GM19463 (cell line): ENCODE measurements around the gene CACNA2D1.
"Not testable (repeated sequence)": the region's sequence is repeated elsewhere in the genome, so short reads cannot be mapped to it uniquely, and the experiment has no call there.

Experiments
- ATAC-seq: cut with Tn5 transposase; IDR thresholded peaks from one replicate; pipeline ENCODE4 v1.9.1; 2021; ENCODE audit warnings: mild to moderate bottlenecking, moderate library complexity; ENCODE audit not compliant: unreplicated experiment

CACNA2D1 gene

DNA sequence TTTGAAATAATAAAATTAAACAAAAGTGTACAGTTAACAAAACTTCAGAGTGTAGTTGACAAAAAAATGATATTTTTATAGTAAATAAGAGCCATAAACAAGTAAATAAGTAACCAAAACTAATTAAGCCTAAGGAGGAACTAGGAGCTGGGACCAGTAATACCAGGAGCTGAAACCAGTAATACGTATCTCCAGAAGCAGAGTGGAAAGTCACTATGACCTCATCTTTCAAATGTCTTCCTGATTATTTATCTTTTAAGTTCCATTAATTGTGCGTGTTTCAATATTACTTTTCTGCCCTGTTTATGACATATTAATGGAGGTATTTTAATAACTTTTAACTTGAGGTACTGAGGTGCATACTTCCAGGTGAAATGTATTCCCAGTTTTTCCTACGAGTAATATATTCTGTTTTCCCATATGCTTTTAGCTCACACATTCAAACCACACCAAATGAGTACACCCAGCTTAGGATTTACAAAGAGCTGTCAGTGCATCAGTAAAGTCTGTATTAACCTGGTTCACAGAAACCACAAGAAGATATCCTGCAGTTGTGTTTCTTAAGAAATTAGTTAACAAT is 390.0 kb downstream of the CACNA2D1 start:
- ATAC-seq = no peak

GRCh38 chr7:82051601-82052000 is 392.0 kb downstream of the CACNA2D1 start:
- ATAC-seq = no peak

- ATAC-seq = no peak
These were observed 392.8 kb downstream of the CACNA2D1 start for GRCh38 chr7:82050792-82051191.

DNA sequence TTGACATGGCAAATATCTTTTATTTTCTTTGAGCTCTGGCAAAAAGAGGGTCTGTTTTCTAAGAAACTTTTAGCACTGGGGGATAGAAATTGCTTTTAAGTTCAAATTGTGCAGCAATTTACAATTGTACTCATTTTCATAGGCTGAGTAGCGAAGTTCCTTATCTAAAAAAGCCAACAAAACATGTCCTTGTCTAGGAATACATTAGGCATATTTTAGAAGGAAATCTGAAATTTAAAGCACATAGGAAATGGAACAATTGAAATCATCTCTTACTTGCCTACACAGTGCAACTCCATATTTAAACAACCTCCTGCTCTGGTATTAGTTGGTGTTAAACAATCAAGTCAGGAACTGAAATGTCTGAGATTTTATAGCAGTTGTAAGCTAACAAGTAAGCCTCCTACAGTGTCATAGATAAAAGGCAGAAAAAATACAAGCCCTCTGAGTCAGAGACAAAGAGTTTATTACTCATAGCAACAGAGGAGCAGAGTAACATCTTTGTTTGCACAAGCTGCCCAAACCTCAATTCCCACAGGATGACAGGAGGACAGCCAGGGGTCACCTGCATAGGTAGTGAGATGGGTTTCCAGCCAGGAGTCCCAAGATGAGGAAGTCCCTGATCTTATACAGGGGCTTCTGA is 393.6 kb downstream of the CACNA2D1 start:
- ATAC-seq = peak; percentile 37

DNA sequence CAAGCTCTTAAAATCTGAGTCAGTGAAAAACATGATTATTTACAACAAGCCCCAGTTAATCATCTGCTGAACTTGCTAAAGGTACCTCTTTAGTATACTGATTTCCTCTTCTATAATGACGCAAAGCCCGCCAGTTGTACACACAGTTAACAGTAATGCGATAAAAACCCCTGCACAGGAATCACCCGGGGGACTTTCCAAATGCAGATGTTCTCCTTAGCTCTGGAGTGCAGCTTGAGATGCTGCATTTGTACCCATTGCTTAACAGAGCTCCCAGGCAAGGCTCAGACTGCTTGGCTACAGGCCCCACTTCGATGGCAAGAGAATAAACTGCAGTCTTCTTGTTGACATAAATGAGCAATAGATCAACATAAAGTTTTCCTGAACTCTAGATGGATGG is 394.1 kb downstream of the CACNA2D1 start:
- peak; percentile 72 for ATAC-seq

- peak; percentile 42 for ATAC-seq
These were observed 399.0 kb downstream of the CACNA2D1 start for GRCh38 chr7:82044497-82045080.

DNA sequence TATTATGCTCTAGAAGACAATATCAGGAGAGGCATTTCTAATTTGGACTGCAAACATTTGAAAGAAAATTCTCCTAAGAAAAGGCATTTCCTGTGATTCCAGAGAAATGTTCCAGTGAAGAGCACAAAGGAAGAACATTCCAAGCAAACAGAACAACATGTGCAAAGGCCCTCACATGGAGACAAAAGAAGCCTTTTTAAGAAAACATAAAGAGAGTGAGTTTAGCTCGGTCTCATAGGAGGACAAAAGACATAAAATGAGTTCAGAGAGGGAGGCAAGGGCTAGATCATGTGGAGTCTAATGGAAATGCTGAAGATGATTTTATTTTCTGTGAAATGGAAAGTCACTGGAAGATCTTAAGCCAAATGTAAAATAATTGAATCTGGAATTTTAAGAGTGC is 404.0 kb downstream of the CACNA2D1 start:
- no peak for ATAC-seq

DNA sequence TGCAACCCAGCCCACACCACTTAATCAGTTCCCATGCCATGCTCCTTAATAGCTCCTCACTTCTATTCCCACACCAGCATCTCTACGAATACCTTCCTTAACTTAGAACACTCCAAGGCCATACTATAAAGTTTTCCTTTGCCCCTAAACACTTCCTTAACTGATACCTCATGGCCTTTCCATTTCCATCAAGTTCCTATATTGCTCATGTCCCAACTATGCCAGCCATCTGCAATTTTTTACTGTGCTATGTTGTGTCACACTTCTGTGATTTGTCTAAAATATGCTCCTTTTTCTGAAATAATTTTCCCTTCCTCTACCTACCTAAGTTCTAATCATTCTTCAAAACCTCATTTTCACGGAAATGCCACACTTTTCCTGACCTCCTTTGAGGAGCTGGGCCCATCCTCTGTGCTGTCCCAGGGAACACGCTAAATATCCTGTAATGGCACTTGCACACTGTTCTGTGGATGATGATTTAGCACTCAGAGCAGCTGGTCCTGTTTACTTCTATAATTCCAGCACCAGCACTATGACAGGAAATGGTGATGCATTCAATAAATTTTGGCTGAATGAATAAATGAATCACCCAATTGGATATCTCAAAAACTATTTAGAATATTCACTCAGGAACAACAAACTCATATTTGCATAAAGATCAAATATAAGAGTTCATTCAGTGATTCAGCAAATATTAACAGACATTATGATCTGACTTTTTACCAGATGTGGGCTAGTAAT is 407.3 kb downstream of the CACNA2D1 start:
- no peak for ATAC-seq

DNA sequence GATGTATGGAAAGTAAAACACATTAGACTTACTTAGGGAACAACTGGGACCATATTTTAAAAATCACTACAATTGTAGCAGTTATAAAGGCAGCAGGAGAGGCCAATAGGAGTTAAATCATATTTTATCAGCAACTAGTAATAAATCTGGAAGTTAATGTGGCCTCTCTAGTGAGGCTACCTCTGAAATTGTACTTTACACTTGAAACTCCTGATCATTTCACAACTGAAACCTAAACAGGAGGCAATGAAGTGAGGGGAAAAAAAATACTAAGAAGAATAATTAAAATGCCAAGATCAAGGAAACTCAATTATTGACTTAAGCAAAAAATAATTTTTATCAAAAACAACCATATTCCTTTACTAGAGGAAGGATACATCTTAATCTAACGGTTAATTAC is 408.1 kb downstream of the CACNA2D1 start:
- ATAC-seq = no peak

DNA sequence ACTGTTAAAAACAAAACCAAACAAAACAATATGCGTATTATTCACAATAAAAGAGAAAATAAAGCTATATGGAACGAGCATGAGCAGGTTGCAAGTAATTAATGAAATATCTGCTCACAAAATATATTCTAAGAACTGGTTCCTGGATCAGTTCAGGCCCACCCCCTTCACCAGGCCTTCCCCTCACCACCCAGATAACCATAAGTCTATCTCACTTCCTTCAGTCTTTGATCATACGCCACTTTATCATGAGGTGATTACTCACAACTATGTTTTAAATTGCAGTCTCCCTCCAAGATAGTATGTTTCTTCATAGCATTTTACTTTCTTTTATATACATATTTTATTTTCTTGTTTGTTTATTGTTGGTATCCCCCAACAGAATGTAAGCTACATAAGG is 410.7 kb downstream of the CACNA2D1 start:
- ATAC-seq = no peak

DNA sequence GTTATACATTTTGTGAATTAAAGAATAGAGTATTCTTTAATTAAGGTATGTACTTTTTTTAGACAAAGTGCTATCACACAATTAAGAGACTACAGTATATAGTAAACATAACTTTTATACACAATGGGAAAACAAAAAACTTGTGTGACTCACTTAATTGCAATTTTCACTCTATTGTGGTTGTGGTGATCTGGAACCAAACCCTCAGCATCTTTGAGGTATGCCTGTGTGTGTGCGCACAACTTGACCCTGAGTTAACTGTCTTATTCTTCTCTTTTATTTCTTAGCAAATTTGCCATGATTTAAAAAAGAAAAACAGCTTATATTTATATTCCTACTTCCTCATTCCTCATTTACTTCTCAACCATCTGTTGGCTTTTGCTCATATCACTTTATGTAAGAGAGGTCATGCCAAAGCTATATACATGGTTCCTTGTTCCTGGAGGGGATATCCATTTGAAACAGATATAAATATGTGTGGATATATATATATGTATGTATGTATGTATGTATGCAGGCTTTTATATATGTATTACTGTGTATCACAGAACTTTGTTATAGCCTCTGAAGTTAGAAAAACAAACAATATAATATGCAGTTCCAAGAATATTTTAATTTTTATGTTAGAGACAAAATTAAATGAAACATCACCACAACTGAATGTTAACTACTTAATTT is 414.2 kb downstream of the CACNA2D1 start:
- ATAC-seq = no peak

- ATAC-seq = no peak
These were observed 415.5 kb downstream of the CACNA2D1 start for GRCh38 chr7:82028097-82028496.

DNA sequence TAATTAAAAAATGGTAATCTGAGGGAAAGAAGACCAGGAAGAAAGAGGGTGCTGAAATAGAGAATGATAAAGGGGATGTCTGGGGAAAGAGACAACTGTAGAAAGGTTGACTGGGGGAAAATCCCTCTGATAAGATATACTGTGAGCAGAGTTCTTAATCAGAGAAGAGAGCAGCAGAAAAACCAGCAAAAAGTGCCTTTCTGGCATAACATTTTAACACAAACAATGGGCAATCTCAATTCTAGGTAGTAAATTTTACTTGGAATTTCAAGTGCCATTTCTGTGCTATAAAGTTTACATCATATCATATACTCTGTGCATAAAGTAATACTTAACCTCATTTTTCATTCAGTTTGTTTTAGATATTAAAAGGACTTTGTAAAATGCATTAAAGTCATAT is 421.9 kb downstream of the CACNA2D1 start:
- no peak for ATAC-seq

DNA sequence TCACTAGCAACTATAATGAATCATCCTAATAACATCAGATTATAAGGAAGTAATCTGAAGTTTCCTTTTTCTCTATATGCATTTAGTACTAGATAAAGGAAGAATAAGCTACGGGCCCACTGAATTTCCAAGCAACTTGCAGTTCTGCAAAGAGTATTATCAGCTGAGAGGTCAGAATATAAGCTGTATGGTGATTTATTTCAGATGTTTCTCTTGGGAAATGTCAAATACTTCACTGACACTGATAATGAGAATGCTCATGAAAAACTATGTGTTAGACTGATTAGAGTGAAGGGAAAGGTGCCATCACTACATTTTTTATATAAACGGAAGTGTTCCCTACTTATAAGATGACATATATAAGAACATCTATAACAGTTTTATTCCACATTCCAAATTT is 422.5 kb downstream of the CACNA2D1 start:
- ATAC-seq = no peak

DNA sequence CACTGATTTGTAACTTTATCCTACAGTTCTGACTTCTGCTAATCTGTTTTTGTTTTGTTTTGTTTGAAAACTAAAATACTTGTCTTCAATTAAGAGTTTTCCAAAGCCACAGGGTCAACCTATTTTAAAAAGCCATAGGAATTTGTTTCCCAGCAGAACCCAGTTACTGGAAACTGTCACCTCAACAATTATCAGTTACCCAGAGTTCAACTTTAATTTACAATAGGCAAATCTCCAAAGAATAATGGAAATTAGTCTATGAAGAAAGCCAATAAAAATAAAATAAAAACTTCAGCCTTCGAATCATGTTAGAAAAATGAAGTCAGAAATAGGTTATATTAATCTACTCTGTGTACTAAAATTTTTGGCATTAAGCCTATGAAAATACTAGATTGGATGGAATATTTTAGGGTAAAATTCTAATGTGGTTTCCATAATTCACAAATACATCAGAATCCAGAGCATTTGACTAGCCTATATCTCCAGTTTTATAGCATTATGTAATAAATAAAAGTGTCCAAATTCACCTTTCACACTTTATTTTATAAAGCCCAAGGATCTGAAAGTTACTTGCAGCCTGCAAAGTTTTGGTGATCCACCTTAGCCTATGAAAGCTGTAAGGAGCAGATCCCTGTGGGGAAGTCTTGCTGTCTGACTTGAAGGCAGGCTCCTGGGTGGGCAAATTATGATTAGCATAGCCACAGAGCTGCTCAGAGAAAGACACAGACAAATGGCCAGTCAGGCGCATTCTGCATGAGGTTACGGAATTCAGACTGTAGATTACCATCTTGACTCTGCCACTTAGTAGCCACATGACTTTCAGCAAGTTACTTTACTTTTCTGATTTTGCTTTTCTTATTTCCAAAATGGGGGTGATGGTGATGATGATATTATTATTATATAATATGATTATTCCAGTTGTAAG is 423.8 kb downstream of the CACNA2D1 start:
- ATAC-seq = no peak

DNA sequence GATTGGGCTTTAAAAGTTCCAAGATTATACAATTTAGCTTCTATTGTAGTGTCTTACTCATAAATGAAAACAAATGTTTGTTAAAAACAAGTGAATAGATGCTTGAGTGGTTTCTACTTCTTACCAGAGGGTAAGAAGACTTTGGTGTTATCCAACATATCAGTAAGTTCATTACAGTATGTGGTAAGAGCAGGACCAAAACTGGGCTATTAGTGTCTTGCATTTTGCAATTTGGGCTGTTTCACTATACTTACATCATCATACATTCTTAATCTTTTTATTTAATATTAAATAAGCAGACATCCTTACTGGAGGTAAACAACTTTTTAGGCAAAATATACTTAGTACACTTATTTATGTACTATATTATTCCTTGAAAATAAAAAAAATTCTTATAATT is 425.4 kb downstream of the CACNA2D1 start:
- no peak for ATAC-seq

DNA sequence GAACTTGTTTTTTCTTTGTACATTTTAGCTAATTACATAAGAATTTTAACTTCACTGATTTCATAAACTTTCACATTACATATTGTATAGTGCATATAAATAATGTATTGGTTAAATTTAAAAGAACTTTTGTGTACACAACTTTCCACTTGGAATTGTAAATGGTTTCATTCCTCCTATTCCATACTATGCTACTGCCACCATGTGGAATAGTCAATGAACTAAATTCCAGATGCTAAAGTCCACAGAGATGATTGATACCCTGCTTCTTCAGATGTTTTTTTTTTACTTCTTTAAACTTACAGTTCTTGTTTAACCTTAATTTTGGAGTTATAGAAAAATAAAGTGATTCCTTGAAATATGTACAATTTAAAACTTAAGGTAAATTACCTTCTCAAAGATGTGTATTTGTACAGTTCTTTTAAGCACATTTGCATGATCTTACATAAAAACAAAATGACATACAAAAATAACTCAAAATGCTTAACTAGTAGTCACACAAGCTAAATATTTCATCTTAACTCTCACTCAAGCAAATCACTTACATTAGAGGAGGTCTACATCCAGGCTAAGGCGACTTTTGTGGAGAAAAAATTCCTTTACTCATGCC is 426.1 kb downstream of the CACNA2D1 start:
- no peak for ATAC-seq

DNA sequence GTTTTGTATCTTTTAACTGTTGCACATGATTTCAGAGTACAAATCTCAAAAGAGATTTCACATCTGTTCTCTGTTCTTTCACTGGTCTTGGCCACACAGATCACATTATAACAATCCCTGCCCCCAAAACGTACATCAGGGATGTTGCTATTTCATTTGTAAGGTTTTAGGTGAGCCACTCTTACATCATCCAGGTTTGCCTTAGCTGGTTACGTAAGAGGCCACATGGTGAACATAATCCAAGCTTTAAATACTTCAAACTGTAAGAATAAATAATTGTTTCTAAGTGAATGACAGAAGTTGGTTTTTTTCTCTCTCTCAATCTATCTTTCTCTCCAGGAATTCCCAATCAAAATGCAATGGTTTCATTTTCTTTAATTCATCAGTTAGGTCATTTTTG is 427.8 kb downstream of the CACNA2D1 start:
- no peak for ATAC-seq

- ATAC-seq = not testable (repeated sequence)
These were observed 429.0 kb downstream of the CACNA2D1 start for GRCh38 chr7:82014574-82014973.

DNA sequence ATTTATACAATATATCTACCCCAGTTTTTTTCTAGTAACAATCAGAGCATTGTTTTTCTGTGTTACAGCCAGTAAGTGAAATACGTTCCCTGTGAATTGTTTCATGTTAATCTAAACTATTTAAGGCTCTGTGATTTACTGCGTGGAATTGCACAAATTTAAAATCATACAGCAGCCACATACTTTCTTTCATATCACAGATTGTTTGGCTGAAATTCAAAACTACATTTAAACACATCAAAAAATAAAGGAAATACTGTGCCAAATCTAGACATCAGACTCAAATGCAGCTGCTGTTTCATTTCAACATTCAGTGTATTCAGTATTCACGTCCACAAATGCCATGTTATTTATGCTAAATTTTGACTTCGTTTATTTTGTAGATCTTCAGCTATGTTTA is 431.1 kb downstream of the CACNA2D1 start:
- no peak for ATAC-seq
